NCI-H446 treated with DMSO at 0.1 percent for 48 hours (cell line): ENCODE results near the gene COL5A1.

ENCODE experiments used
- DNase-seq: peaks from one replicate; lab custom pipeline; 2025; lab: John Stamatoyannopoulos, UW

Gene COL5A1

GRCh38 chr9:134606951-134607731, 34.5 kb upstream of the COL5A1 start:
- no peak for DNase-seq

GRCh38 chr9:134607971-134608370, 33.6 kb upstream of the COL5A1 start:
- no peak for DNase-seq

GRCh38 chr9:134611046-134611445, 30.6 kb upstream of the COL5A1 start:
- DNase-seq = no peak

- DNase-seq = no peak
Observed at GRCh38 chr9:134612309-134612708, 29.3 kb upstream of the COL5A1 start.

- no peak for DNase-seq
Observed at GRCh38 chr9:134612715-134613114, 28.9 kb upstream of the COL5A1 start.

- no peak for DNase-seq
Observed at GRCh38 chr9:134614256-134614655, 27.3 kb upstream of the COL5A1 start.

- DNase-seq = no peak
Observed at GRCh38 chr9:134616341-134616740, 25.3 kb upstream of the COL5A1 start.

- DNase-seq = no peak
Observed at GRCh38 chr9:134617246-134617645, 24.4 kb upstream of the COL5A1 start.

GRCh38 chr9:134617836-134618162, 23.8 kb upstream of the COL5A1 start:
- no peak for DNase-seq

GRCh38 chr9:134618163-134618832, 23.3 kb upstream of the COL5A1 start:
- no peak for DNase-seq

GRCh38 chr9:134618833-134619447, 22.7 kb upstream of the COL5A1 start:
- no peak for DNase-seq

GRCh38 chr9:134619448-134619982, 22.1 kb upstream of the COL5A1 start:
- no peak for DNase-seq

- DNase-seq = no peak
Observed at GRCh38 chr9:134619983-134620661, 21.5 kb upstream of the COL5A1 start.

GRCh38 chr9:134620751-134621557, 20.6 kb upstream of the COL5A1 start:
- no peak for DNase-seq

- DNase-seq = no peak
Observed at GRCh38 chr9:134621558-134622110, 20.0 kb upstream of the COL5A1 start.

- DNase-seq = no peak
Observed at GRCh38 chr9:134622896-134623257, 18.7 kb upstream of the COL5A1 start.

GRCh38 chr9:134623258-134624066, 18.1 kb upstream of the COL5A1 start:
- DNase-seq = no peak

- DNase-seq = no peak
Observed at GRCh38 chr9:134624137-134624591, 17.4 kb upstream of the COL5A1 start.

GRCh38 chr9:134624621-134625181, 16.9 kb upstream of the COL5A1 start:
- DNase-seq = no peak
